KMS-11 (cell line): ENCODE measurements around the gene PPP1R1B.

ENCODE experiments used
- H2AFZ ChIP-seq: fragments of 200-600 bp; sonication (generic); 2 replicates; pipeline ENCODE4 v1.6.1; 2016; ENCODE audit warnings: antibody characterized with exemption, mixed run types, low read depth
- H3K27ac ChIP-seq: fragments of 200-600 bp; sonication (generic); 2 replicates; pipeline ENCODE4 v1.6.1; 2016; ENCODE audit warnings: mild to moderate bottlenecking, mixed run types
- H3K27me3 ChIP-seq: fragments of 200-600 bp; sonication (generic); 2 replicates; pipeline ENCODE4 v1.6.1; 2017; ENCODE audit warnings: mild to moderate bottlenecking, low read depth, mixed run types, moderate library complexity; ENCODE audit not compliant: insufficient read depth
- H3K36me3 ChIP-seq: fragments of 200-600 bp; sonication (generic); 2 replicates; pipeline ENCODE4 v1.6.1; 2017; ENCODE audit warnings: mild to moderate bottlenecking, mixed run types; ENCODE audit not compliant: insufficient read depth
- H3K4me1 ChIP-seq: fragments of 200-600 bp; sonication (generic); 2 replicates; pipeline ENCODE4 v1.6.1; 2016; ENCODE audit warnings: mild to moderate bottlenecking, low read depth, mixed run types; ENCODE audit not compliant: poor library complexity, severe bottlenecking
- H3K4me2 ChIP-seq: fragments of 200-600 bp; sonication (generic); 2 replicates; pipeline ENCODE4 v1.7.0; 2016; ENCODE audit warnings: mild to moderate bottlenecking, mixed run types
- H3K4me3 ChIP-seq: fragments of 200-600 bp; sonication (generic); IDR thresholded peaks from 2 replicates; pipeline ENCODE4 v1.6.1; 2017; ENCODE audit warnings: low read depth, low read length, mixed read lengths; ENCODE audit not compliant: insufficient read depth
- H3K79me2 ChIP-seq: fragments of 200-600 bp; sonication (generic); 2 replicates; pipeline ENCODE4 v1.6.1; 2016; ENCODE audit warnings: low read depth, mixed run types; ENCODE audit not compliant: insufficient read depth
- H3K9ac ChIP-seq: fragments of 200-600 bp; sonication (generic); 2 replicates; pipeline ENCODE4 v1.6.1; 2016; ENCODE audit warnings: mild to moderate bottlenecking, mixed run types
- H4K20me1 ChIP-seq: fragments of 200-600 bp; sonication (generic); 2 replicates; pipeline ENCODE4 v1.6.1; 2016; ENCODE audit warnings: mild to moderate bottlenecking, mixed run types; ENCODE audit not compliant: insufficient read depth
- CTCF ChIP-seq: fragments of 200-600 bp; sonication (generic); conservative IDR thresholded peaks from 2 replicates; pipeline ENCODE4 v1.6.1; 2017; ENCODE audit warnings: low read depth, mild to moderate bottlenecking, antibody characterized with exemption, low read length, moderate library complexity, mixed read lengths

The PPP1R1B gene

GRCh38 chr17:39653662-39654331, 27.0 kb downstream of the PPP1R1B start:
- H3K4me3 ChIP-seq = no peak overlapping the region
- no peak overlapping the region for H3K4me2 ChIP-seq
- H3K36me3 ChIP-seq = no peaks in the 10 kb centered on the region
- H3K9ac ChIP-seq = no peak overlapping the region
- H3K4me1 ChIP-seq = peaks cover 10% of the 10 kb centered on the region
- no peak overlapping the region for H3K27ac ChIP-seq
- no peaks in the 10 kb centered on the region for H3K27me3 ChIP-seq
- no peaks in the 10 kb centered on the region for H3K79me2 ChIP-seq
- H2AFZ ChIP-seq = no peak overlapping the region
- TF ChIP-seq CTCF = peak; percentile 98
- H4K20me1 ChIP-seq = no peaks in the 10 kb centered on the region

- H3K9ac ChIP-seq = no peak overlapping the region
- TF ChIP-seq CTCF = no peak
- no peak overlapping the region for H2AFZ ChIP-seq
- H3K27ac ChIP-seq = no peak overlapping the region
- H3K27me3 ChIP-seq = no peaks in the 10 kb centered on the region
- H3K4me1 ChIP-seq = peaks cover 10% of the 10 kb centered on the region
- H3K4me3 ChIP-seq = no peak overlapping the region
- H3K4me2 ChIP-seq = no peak overlapping the region
- no peaks in the 10 kb centered on the region for H4K20me1 ChIP-seq
- no peaks in the 10 kb centered on the region for H3K36me3 ChIP-seq
- no peaks in the 10 kb centered on the region for H3K79me2 ChIP-seq
Observed at GRCh38 chr17:39655105-39655504, 28.4 kb downstream of the PPP1R1B start.

- H3K4me2 ChIP-seq = no peak overlapping the region
- H3K36me3 ChIP-seq = no peaks in the 10 kb centered on the region
- no peak overlapping the region for H3K4me3 ChIP-seq
- H3K4me1 ChIP-seq = peaks cover 10% of the 10 kb centered on the region
- TF ChIP-seq CTCF = no peak
- no peak overlapping the region for H3K27ac ChIP-seq
- no peak overlapping the region for H2AFZ ChIP-seq
- no peak overlapping the region for H3K9ac ChIP-seq
- H4K20me1 ChIP-seq = no peaks in the 10 kb centered on the region
- H3K79me2 ChIP-seq = no peaks in the 10 kb centered on the region
- H3K27me3 ChIP-seq = no peaks in the 10 kb centered on the region
Observed at GRCh38 chr17:39658346-39658745, 31.6 kb downstream of the PPP1R1B start.

- H4K20me1 ChIP-seq = no peaks in the 10 kb centered on the region
- no peaks in the 10 kb centered on the region for H3K27me3 ChIP-seq
- H3K4me2 ChIP-seq = no peak overlapping the region
- H3K4me1 ChIP-seq = peaks cover 10% of the 10 kb centered on the region
- TF ChIP-seq CTCF = no peak
- H3K4me3 ChIP-seq = no peak overlapping the region
- H3K79me2 ChIP-seq = no peaks in the 10 kb centered on the region
- H2AFZ ChIP-seq = no peak overlapping the region
- no peak overlapping the region for H3K9ac ChIP-seq
- H3K36me3 ChIP-seq = no peaks in the 10 kb centered on the region
- H3K27ac ChIP-seq = no peak overlapping the region
Observed at GRCh38 chr17:39658760-39659159, 32.0 kb downstream of the PPP1R1B start.
